Activated T-cell treated with anti-CD3 and anti-CD28 coated beads, Interleukin-2, amount 50 U/mL, for 24 hours (primary cell): ENCODE data around the gene STAC2.
"Not testable (repeated sequence)": the region's sequence is repeated elsewhere in the genome, so short reads cannot be mapped to it uniquely, and the experiment has no call there.

ENCODE experiments used
- DNase-seq: peaks from one replicate; pipeline ENCODE4 v3.0.0-alpha.2; 2020
- H3K27ac Mint-ChIP-seq: 2 replicates; pipeline ENCODE4 v1.8.0; 2020; ENCODE audit warnings: mild to moderate bottlenecking, mixed read lengths
- H3K27me3 Mint-ChIP-seq: 2 replicates; pipeline ENCODE4 v1.8.0; 2020; ENCODE audit warnings: mixed read lengths
- H3K36me3 Mint-ChIP-seq: 2 replicates; pipeline ENCODE4 v1.8.0; 2020; ENCODE audit warnings: low read depth, mixed read lengths
- H3K4me1 Mint-ChIP-seq: 2 replicates; pipeline ENCODE4 v1.8.0; 2020; ENCODE audit warnings: low read depth, mixed read lengths
- H3K4me3 Mint-ChIP-seq: 2 replicates; pipeline ENCODE4 v1.8.0; 2020; ENCODE audit warnings: mild to moderate bottlenecking, moderate library complexity, mixed read lengths
- H3K9me3 Mint-ChIP-seq: 2 replicates; pipeline ENCODE4 v1.8.0; 2020; ENCODE audit warnings: mixed read lengths

The STAC2 gene

GRCh38 chr17:39171933-39172332 is 53.8 kb downstream of the STAC2 start:
- Mint-ChIP-seq H3K36me3 (peaks cover 20% of the 10 kb centered on the region), H3K27me3 (peaks cover 15% of the 10 kb centered on the region), H3K9me3 (peaks cover 6% of the 10 kb centered on the region), H3K27ac (no peak overlapping the region), H3K4me1 (peaks cover 18% of the 10 kb centered on the region), H3K4me3 (no peak overlapping the region)
- no peak for DNase-seq

- Mint-ChIP-seq H3K27me3 (peaks cover 28% of the 10 kb centered on the region), H3K4me3 (no peak overlapping the region), H3K4me1 (peaks cover 18% of the 10 kb centered on the region), H3K9me3 (peaks cover 6% of the 10 kb centered on the region), H3K36me3 (peaks cover 7% of the 10 kb centered on the region), H3K27ac (no peak overlapping the region)
- DNase-seq = no peak
Measured at GRCh38 chr17:39170558-39170957, 55.2 kb downstream of the STAC2 start.

GRCh38 chr17:39170109-39170508 is 55.6 kb downstream of the STAC2 start:
- Mint-ChIP-seq H3K4me1 (peaks cover 19% of the 10 kb centered on the region), H3K27me3 (peaks cover 30% of the 10 kb centered on the region), H3K9me3 (peaks cover 6% of the 10 kb centered on the region), H3K36me3 (peaks cover 2% of the 10 kb centered on the region), H3K27ac (no peak overlapping the region), H3K4me3 (no peak overlapping the region)
- no peak for DNase-seq

GRCh38 chr17:39169518-39169917 is 56.2 kb downstream of the STAC2 start:
- Mint-ChIP-seq H3K4me3 (no peak overlapping the region), H3K27me3 (peaks cover 36% of the 10 kb centered on the region), H3K4me1 (peaks cover 21% of the 10 kb centered on the region), H3K9me3 (peaks cover 6% of the 10 kb centered on the region), H3K36me3 (no peaks in the 10 kb centered on the region), H3K27ac (no peak overlapping the region)
- DNase-seq = no peak

GRCh38 chr17:39169101-39169500 is 56.6 kb downstream of the STAC2 start:
- Mint-ChIP-seq H3K4me1 (peaks cover 23% of the 10 kb centered on the region), H3K36me3 (no peaks in the 10 kb centered on the region), H3K4me3 (no peak overlapping the region), H3K9me3 (peaks cover 6% of the 10 kb centered on the region), H3K27me3 (peaks cover 37% of the 10 kb centered on the region), H3K27ac (no peak overlapping the region)
- DNase-seq = no peak

GRCh38 chr17:39168503-39168902 is 57.2 kb downstream of the STAC2 start:
- Mint-ChIP-seq H3K4me1 (peaks cover 24% of the 10 kb centered on the region), H3K27me3 (peaks cover 39% of the 10 kb centered on the region)
- not testable (repeated sequence) for H3K4me3 Mint-ChIP-seq, H3K9me3 Mint-ChIP-seq, H3K27ac Mint-ChIP-seq, DNase-seq, H3K36me3 Mint-ChIP-seq

GRCh38 chr17:39167476-39167875 is 58.3 kb downstream of the STAC2 start:
- Mint-ChIP-seq H3K9me3 (peaks cover 6% of the 10 kb centered on the region), H3K27ac (no peak overlapping the region), H3K4me3 (no peak overlapping the region), H3K4me1 (peaks cover 19% of the 10 kb centered on the region), H3K36me3 (no peaks in the 10 kb centered on the region), H3K27me3 (peaks cover 39% of the 10 kb centered on the region)
- DNase-seq = no peak

- Mint-ChIP-seq H3K9me3 (peaks cover 6% of the 10 kb centered on the region), H3K4me3 (no peak overlapping the region), H3K36me3 (no peaks in the 10 kb centered on the region), H3K4me1 (peaks cover 19% of the 10 kb centered on the region), H3K27me3 (peaks cover 39% of the 10 kb centered on the region), H3K27ac (no peak overlapping the region)
- no peak for DNase-seq
Measured at GRCh38 chr17:39166437-39167335, 59.1 kb downstream of the STAC2 start.

- Mint-ChIP-seq H3K4me3 (peak within 1 kb of the TSS; percentile 85), H3K27ac (peak within 1 kb of the TSS; percentile 24), H3K36me3 (no peaks in the 10 kb centered on the region), H3K9me3 (peaks cover 6% of the 10 kb centered on the region), H3K4me1 (peaks cover 19% of the 10 kb centered on the region), H3K27me3 (peaks cover 39% of the 10 kb centered on the region)
- DNase-seq = no peak
Measured at GRCh38 chr17:39165841-39166349, 59.9 kb downstream of the STAC2 start, which contains the start of gene ARL5C. ARL5C (minus strand) TSS chr17:39166161; CDS start chr17:39165760, 401 bp downstream.

- Mint-ChIP-seq H3K27ac (peak overlapping the region; percentile 24), H3K4me3 (peak overlapping the region; percentile 85), H3K36me3 (no peaks in the 10 kb centered on the region), H3K4me1 (peaks cover 19% of the 10 kb centered on the region), H3K9me3 (peaks cover 6% of the 10 kb centered on the region), H3K27me3 (peaks cover 37% of the 10 kb centered on the region)
- DNase-seq = no peak
Measured at GRCh38 chr17:39165178-39165840, 60.4 kb downstream of the STAC2 start.

- Mint-ChIP-seq H3K4me1 (peaks cover 19% of the 10 kb centered on the region), H3K27ac (peak overlapping the region; percentile 24), H3K27me3 (peaks cover 37% of the 10 kb centered on the region), H3K4me3 (peak overlapping the region; percentile 85), H3K36me3 (no peaks in the 10 kb centered on the region), H3K9me3 (peaks cover 6% of the 10 kb centered on the region)
- DNase-seq = peak; percentile 86
Measured at GRCh38 chr17:39164675-39165143, 61.0 kb downstream of the STAC2 start.

- Mint-ChIP-seq H3K36me3 (no peaks in the 10 kb centered on the region), H3K4me3 (no peak overlapping the region), H3K27me3 (peaks cover 24% of the 10 kb centered on the region), H3K9me3 (no peaks in the 10 kb centered on the region), H3K4me1 (peaks cover 10% of the 10 kb centered on the region), H3K27ac (no peak overlapping the region)
- DNase-seq = no peak
Measured at GRCh38 chr17:39161962-39162361, 63.8 kb downstream of the STAC2 start.
